SK-MEL-5 (cell line): ENCODE data around the gene DNAH6. TPM values are rescaled to one million over a fixed set of nuclear protein-coding genes. Genes with fewer than 3 reads are reported as not detected.
"Not testable (repeated sequence)": the region's sequence is repeated elsewhere in the genome, so short reads cannot be mapped to it uniquely, and the experiment has no call there.

Source experiments
- DNase-seq: peaks from one replicate; pipeline ENCODE4 v3.0.0-alpha.2; 2016; ENCODE audit warnings: low read depth, low spot score
- in situ Hi-C: cut with HindIII; loops from 2 replicates; pipeline ENCODE4 v1.10.0; 2016; ENCODE audit warnings: low sequenced_read_pairs, high pct_unique_total_duplicates, low pct_unique_long_range_greater_than_20kb
- total RNA-seq: library from RNA; depleted of rRNA; stranded (reverse); fragments of >200 nt; shearing (Covaris generic); gene quantifications from 2 replicates; pipeline ENCODE4 v1.2.3, GENCODE V29; 2014

DNAH6 gene
- total RNA-seq, 1 experiment from 2014 or later = 15.6 TPM

- DNase-seq = no peak
- in situ Hi-C loops = no loop called here
Measured at GRCh38 chr2:84550916-84551315, 34.6 kb downstream of the DNAH6 start.

DNA sequence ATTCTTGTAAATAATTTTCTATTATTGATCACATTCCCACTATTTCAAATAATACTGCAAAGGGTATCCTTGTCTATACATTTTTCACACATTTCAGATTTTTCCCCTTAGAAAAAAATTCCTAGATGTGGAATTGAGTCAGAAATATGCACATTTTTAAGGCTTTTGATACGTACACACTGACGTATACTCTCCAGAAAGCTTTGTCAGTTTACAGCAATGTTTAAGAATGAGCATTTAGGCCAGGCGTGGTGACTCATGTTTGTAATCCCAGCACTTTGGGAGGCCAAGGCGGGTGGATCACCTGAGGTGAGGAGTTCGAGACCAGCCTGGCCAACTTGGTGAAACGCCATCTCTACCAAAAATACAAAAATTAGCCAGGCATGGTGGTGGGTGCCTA, 35.2 kb downstream of the DNAH6 start:
- in situ Hi-C loops, DNase-seq: not testable (repeated sequence)

DNA sequence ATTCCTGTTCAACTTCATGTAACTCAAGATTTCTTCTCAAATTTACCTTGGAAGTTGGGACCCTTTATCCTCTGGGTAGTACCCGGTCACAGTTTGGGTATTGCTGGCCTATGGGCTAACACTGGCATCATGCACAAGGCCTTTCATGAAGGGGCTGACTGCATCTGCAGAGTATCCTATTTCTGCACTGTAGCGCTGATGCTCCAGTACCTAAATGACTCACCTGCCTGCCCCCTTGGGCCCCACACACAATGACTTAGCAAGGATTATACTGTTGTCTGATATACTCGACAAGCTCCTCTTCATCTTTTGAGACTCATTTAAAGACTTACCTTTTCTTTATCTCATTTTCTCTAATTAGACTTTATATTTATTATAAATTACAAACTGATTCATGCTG, 39.9 kb downstream of the DNAH6 start:
- no peak for DNase-seq
- in situ Hi-C loops = no loop called here

- no peak for DNase-seq
- in situ Hi-C loops = no loop called here
Measured at GRCh38 chr2:84559838-84560237, 43.5 kb downstream of the DNAH6 start.

DNA sequence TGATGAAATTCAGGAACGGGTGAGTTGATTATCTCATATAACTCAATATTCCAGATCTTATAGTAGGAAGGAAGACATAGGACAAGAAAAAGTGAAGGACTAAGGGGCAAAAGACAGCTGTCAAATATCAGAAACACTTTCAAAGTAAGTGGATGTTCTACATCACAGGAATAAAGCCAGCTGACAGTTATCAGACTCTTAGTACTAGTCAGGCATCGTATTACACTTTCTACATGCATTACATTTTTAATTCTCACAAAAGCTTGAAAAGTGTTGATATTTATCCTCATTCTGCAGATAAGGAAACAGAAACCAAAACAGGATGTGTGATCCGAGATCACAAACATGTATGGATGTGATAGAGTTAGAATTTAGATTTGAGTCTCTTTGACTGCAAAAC, 63.4 kb downstream of the DNAH6 start:
- in situ Hi-C loops = no loop called here

GRCh38 chr2:84603911-84604310, 87.6 kb downstream of the DNAH6 start:
- in situ Hi-C loops = no loop called here
- DNase-seq = no peak

More for the DNA sequence above, 63.4 kb downstream of the DNAH6 start:
- no peak for DNase-seq

DNA sequence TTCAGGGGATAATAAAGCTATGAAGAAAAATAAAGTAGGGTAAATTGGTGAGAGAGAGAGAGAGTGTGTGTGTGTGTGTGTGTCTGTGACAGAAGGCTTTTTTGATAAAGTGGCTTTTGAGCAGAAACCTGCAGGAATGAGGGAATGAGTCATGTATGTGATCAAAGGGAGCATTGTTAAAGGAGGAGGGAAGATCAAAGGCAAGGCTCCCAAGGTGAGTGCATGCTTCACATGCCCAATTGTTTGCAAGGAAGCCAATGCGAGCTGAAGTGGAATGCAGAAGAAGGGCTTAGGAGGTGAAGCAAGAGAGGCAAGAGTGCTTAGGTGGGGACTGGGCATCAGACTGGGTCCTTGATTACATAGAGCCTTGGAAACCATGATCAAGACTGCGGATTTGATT, 96.8 kb downstream of the DNAH6 start:
- in situ Hi-C loops = no loop called here
- DNase-seq = no peak

GRCh38 chr2:84619794-84620371, 103.6 kb downstream of the DNAH6 start:
- in situ Hi-C loops = no loop called here
- no peak for DNase-seq

- no peak for DNase-seq
- in situ Hi-C loops = no loop called here
Measured at GRCh38 chr2:84628486-84628885, 112.2 kb downstream of the DNAH6 start.

DNA sequence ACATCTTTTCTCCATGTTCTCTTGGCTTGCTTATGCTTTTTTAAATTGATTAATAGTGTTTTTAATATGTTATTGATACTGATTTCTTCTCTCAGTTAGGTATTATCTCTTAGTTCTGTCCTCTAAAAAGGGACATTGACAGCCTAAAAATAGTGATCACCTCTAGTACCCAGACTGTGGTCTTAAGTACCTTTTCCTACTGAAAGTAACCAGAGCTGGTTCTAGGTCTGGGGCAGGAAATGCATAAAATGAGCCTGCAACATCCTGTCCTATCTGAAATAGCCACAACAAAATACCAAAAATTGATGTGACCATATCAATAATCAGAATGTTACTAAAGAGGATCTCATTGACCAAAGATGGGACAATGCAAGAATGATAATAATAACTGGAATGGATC, 113.3 kb downstream of the DNAH6 start:
- DNase-seq = no peak
- in situ Hi-C loops = no loop called here

GRCh38 chr2:84631047-84631446, 114.7 kb downstream of the DNAH6 start:
- DNase-seq = peak; percentile 77
- in situ Hi-C loops = no loop called here

- in situ Hi-C loops = no loop called here
- DNase-seq = no peak
Measured at GRCh38 chr2:84631985-84632384, 115.7 kb downstream of the DNAH6 start.

DNA sequence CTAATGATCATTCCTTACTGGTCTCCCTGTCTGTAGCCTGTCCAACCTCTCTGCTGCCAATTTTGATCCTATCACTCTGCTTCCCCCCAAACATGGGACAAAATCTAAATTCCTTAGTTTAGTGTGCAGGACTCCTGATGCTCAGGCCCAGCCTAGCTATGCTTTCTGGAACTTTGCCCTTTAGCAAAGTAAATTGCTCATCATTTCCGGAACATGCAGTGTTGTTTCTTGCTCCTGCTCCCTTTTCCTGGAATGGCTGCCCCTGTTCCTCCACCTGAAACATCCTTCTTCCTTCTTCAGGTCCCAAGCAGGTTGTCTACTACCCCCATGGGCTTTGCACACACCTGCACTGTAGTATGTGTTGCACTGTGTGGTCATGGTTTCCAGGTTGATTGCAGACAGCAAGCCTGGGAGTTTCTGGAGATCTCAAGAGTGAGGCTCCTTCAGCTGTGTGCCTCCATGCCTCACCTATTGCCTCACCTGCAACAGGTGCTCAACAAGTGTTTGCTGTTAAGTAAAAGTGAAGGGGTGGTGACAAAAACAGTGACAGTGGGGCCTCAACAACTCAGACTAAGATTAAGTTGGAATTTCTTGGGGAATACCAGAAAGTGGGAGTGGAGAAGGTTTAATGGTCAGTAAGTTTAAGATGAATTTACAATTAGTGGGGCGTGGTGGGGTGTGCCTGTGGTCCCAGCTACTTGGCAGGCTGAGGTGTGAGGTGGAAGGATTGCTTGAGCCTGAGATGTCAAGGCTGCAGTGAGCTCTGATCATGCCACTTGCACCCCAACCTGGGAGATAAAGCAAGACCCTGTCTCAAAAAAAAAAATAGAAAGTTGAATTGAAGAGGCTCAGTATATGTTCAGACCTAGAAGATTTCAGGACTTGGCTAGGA, 120.0 kb downstream of the DNAH6 start:
- DNase-seq = no peak
- in situ Hi-C loops = no loop called here

DNA sequence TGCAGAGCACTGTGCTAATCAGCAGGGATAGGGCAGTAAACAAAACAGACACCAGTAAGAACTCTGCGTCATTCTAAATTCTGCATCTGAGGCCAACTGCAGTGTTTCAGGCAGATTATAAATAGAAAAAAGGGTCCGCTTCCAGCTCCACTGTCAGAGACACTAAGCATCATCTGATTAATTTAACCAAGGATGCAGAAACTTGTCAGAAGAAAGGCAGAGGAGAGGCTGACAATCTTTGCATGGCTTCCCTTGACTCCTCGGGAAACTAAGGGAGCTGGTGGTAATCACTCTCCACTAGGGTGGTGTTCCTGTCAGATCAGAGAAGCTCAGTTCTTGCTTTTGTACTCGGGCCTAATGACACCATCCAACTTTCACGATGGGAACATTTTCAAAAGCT, 123.5 kb downstream of the DNAH6 start:
- in situ Hi-C loops = no loop called here
- DNase-seq = no peak

GRCh38 chr2:84640411-84640810, 124.1 kb downstream of the DNAH6 start:
- no peak for DNase-seq
- in situ Hi-C loops = no loop called here

GRCh38 chr2:84641021-84641420, 124.7 kb downstream of the DNAH6 start:
- in situ Hi-C loops = no loop called here
- DNase-seq = no peak

DNA sequence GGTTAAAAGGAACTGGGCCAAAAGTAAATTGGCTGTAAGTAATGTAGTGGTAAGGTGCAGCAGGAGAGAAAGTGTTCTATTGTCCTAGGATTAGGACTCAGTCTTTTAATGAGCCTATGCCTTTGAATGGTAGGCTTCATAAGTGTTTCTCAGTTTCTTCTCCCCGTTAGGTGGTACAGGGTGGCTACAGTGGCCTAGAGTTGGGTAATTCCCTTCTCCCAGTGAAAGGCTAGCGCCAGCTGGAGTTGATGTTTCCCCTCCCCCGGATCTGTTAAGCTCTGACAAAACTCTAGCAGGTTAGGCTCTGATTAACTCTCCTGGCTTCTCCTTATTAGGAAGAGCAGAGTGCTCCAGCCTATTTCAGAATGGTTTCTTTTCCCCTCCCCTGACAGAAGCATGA, 127.7 kb downstream of the DNAH6 start:
- in situ Hi-C loops = no loop called here
- no peak for DNase-seq

- in situ Hi-C loops = no loop called here
- DNase-seq = no peak
Measured at GRCh38 chr2:84646514-84646913, 130.2 kb downstream of the DNAH6 start.

DNA sequence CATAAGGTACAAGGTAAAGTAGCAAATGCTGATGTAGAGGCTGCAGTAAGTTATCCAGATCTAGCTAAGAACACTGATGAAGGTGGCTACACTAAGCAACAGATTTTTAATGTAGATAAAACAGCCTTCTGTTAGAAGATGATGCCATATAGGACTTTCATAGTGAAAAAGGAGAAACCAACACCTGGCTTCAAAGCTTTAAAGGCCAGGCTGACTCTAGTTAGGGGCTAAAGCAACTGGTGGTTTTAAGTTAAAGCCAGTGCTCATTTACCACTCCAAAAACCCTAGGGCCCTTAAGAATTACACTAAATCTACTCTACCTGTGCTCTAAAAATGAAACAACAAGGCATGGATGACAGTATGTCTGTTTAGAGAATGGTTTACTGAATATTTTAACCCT, 131.0 kb downstream of the DNAH6 start:
- no peak for DNase-seq
- in situ Hi-C loops = no loop called here
